Measurements from ENCODE around the gene RHEB.

RHEB gene

DNA sequence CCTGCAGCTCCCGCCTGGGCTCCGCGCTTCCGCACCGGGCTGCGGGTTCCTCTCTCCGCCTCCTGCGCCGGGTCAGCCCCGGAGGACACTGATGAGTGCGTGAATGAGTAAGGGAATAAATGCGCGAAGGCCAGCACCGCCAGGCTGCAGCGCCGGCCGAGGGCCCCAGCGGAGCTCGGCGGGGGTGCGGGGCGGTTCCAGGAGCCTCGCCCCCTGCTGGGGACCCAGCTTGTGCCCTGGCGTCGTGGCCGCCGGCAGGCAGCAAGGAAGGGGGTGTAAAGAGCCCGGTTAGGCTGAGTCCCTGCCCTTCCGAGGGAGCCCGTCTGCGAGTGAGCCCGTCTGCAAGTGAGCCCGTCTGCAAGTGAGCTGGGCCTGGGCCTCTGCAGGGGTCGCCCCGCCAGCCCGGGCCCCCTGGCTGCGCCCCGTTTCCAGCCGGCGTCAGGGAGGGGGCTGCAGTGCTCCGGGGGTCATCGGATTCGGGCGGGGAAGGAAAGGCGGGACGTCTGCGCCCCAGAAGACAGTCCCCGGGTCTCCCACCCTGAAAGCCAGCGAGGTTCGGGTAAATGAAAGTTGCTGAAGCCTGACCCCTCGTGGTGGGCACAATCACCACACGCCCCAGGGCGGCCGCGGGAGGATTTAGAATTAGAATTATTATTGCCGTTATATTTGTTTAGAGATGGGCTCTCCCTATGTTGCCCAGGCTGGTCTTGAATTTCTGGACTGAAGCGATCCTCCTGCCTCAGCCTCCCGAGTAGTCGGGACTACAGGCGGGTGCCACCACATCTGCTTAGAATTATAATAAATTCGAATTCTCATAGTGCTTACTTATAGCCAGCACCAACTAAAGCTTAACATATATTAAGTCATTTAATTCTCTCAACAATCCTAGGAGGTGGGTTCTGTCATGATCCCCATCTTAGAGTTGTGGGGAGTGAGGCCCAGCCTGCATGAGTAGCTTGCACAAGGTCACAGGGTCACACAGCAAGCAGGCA, 71.1 kb downstream of the RHEB start:
- no peak for DNase-seq (ENCODE audit: low read depth)

DNA sequence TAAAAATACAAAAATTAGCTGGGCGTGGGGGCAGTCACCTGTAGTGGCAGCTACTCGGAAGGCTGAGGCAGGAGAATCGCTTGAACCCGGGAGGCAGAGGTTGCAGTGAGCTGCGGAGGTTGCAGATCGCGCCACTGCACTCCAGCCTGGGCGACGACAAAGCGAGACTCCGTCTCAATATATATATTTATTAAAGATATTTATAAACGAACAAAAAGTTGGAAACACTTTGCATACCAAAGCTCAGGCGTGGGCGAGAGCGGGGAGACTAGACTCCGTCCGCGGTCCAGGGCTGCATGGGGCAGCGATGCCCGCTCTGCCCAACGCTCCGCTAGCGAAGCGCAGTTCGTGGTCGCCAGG, 71.8 kb downstream of the RHEB start:
- no peak for DNase-seq (ENCODE audit: low read depth)

DNA sequence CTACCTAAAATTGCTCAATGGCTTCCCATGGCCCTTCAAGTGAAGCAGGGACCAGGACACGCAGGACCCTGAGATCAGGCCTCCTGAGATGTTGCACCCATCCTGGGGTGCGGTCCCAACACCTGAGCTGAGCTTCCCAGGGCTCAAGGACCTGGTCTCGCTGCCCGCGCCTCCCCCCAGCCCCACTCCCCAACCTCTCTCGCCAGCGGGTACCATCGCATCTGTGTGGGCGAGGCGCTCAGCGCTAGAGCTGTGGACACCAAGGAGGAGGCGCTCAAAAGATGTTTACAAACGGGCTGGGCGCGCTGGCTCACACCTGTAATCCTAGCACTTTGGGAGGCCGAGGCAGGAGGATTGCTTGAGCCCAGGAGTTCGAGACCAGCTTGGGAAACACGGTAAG, 72.4 kb downstream of the RHEB start:
- no peak for DNase-seq (ENCODE audit: low read depth)

DNA sequence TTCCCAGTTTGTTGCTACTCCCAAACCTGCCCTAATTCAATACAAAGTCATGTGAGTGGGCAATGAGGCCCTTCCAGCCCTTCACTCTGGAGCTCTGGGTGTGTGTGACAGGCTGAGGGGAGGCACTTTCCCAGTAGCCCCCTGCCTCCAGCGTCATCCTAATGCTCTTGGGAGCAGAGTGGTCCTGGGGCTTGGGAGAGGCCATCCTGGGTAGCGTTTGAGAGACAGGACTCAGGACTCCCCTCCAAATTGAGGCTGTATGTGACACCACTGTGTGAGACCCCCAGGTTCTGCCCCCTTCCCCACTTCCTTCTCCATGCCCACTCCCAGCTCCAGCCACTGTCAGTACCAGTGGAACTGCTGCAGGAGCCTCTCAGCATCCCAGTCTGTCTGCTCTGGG, 73.3 kb downstream of the RHEB start:
- DNase-seq (ENCODE audit: low read depth), result no peak

DNA sequence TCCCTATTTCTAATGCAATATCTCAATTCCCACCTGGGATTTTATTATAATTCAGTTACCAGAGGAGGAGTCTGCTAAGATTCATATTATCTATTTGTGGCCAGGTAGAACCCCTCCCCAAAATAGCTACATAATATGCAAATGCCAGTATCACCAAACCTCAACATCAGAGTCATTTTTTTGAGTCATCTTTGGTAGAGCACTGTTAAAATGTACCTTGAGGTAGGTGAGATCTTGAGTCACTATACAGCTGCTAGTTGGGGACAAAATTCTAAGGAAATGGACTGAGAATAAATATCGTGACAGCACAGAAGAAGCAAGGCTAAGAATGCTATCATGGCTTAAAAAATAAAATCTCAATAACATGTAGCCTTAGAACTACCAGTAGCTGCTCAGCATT, 75.1 kb downstream of the RHEB start:
- DNase-seq (ENCODE audit: low read depth), result no peak

DNA sequence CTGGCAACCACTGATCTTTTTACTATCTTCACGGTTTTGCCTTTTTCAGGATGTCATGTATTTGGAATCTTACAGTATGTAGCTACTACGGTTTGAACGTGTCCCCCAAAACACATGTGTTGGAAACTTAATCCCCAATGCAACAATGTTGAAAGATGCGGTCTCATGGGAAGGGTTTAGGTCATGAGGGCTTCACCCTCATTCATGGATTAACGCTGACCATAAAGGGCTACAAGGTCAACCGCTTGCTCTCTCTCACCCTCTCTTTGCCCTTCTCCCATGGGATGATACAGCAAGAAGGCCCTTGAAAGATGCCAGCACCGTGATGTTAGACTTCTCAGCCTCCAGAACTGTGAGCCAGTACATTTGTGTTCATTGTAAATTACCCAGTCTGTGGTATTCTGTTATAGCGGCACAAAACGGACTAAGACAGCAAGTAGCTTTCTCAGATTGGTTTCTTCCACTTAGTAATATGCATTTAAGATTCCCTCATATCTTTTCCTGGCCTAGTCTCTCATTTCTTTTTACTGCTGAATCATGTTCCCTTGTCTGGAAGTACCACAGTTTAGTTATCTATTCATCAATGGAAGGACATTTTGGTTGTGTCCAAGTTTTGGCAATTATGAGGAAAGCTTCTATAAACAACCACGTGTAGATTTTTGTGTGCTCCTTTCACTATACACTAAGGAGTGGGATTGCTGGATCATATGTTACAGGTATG, 76.8 kb downstream of the RHEB start:
- DNase-seq (ENCODE audit: low read depth), result no peak

DNA sequence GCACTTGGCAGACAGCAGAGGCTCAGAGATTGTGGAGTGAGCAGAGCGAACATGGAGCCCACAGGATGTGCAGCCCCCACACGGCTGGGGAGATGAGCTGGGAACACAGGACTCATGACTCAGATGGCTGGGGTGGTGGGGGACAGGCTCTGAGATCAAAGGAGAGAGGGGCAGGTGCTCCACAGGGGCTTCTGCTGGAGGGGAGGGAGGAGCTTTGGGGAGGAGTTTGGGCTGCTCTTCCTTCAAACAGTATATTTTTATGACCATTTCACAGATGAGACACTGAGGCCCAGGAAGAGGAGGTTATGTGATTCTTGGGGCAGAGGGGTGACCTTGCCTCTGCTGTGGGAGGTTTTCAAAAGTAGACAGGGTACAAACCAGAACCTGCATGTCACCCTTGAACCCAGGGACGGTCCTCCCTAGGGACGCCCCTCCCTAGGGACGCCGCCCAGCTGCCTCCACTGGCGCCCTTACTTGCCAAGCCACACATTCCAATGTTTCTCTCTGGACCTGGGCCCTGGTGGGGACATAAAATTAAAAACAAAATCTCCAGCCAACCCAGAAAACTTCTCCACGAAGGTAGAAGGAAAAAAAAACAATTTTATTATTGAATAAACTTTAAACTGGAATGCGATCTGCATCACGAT, 78.8 kb downstream of the RHEB start:
- DNase-seq (ENCODE audit: low read depth), result no peak

DNA sequence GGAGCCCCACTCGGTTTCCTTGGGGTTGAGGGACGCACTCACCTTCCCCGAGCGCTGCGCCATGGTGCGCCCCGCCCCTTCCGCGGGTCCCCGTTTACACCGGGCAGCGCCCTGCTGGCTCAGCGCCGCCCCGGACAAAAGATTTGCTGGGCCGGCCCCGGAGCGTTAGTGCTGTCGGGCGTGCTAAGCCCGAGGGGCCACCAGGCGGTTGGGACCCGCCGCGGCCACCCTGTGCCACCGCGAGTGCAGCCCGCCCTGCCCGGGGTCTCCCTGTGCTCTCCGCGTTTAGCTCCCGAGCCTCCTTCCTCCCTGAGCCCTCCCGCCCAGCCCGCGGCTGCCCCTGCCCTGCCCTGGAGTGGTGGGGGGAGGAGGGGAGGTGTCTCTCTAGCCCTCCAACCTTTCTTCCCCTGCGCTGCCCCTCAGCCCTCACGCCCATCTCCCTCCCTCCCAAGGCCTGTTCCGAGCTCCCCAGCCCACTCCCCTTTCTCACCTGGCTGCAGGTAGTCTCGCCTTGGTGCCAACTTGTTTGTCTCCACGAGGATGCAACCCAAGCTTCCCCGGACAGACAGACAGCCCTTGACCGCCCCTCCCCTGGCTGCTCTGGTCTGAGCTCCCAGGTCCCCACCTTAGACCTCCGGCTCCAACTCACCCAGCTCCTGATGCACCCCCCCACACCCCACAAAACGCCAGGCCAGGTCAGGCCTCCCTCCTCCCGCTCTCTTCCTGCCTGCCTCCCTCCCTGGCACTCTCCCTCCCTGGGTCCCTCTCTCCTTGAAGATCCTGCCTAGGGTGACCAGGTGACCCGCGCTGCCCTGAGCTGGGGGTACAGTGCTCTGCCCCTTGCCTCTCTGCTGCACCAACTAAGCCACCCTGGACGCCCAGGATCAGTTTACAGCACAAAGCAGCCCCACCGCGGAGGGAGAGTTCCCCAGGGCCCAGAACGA, 79.6 kb downstream of the RHEB start, which contains the start of gene CRYGN:
CRYGN (minus strand) TSS at position 287 of the 944 bp plus-strand sequence; CDS start at position 63, 224 bp downstream.
- DNase-seq (ENCODE audit: low read depth), result no peak

DNA sequence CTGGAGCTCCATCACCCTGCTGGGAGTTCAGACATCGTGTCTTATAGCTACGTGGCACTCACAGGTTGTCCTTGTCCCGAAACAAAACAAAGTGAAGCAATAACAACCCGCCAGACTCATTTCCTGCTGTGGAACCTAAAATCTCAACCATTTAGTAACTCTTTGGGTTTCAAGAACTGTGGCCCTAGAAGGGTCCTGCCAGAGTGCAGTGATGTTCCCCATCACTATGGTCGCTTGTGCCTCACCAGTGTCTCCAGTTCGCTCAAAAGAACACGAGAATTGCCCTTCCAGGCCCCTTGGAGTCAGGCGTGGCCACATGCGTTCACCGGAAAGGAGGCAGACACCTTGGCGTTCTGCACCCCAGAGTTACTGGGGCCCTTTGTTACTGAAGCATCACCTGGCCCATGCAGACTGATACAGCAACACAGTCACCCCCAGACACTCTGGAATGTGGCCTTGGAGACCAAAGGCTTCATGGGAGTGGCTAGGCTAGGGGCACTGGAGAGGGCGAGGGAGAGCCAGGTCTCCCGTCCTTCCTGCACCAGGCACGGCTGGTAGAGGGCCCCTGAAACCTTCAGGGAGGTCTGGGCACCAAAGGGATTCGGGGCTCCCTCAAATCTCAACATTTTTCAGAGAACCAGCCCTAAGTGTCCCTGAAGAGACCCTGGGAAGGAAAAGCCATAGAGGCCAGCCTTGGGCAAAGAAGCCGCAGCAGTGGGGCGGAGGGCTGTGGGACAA, 80.7 kb downstream of the RHEB start:
- no peak for DNase-seq (ENCODE audit: low read depth)

DNA sequence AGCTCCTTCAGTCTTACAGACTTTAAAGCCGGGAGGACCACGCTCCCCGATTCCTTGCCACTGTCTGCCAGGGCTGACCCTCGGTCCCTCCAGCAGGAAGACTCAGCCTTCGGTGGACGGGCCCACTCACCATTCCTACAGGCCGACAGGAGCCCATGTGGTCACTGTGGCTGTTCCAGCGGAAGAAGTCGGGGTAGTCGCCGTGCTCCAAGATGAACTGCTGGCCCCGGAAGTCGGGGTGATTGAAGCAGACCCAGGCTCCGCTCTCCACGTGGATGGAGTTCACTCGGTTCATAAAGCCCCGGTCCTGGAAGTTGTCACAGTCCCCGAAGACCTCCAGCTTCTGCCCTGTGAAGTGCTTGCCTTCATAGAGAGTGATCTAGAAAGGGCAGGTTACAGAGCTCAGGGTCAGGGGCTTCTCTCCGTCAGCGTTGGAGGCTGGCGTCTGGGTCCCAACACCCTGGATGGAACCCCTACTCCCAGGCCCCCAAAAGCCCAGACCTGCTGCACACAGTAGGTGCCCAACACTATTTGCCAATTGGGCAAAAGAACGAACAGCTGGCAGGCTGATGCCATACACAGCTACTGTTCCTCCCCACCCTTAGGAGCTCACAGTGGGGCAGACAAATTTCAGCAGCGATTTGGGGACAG, 81.7 kb downstream of the RHEB start:
- no peak for DNase-seq (ENCODE audit: low read depth)

DNA sequence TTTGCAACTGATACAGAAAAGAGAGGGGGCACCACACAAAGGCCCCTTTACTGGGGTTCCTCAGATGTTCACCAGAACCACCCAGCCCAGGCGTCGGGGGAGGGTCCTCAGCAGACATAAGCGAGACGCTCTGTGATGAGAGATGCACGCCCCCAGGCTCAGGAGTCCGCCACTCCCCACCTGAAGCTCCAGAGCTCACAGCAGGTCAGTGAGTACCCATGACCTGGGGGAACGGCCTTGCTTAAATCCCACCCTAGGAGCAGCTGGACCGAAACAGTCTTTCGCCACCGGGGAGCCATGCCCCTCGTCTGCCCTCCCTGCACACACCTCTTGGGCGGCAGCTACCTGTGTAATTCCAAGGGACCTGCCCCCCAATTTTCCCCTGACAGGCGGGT, 82.5 kb downstream of the RHEB start:
- no peak for DNase-seq (ENCODE audit: low read depth)

DNA sequence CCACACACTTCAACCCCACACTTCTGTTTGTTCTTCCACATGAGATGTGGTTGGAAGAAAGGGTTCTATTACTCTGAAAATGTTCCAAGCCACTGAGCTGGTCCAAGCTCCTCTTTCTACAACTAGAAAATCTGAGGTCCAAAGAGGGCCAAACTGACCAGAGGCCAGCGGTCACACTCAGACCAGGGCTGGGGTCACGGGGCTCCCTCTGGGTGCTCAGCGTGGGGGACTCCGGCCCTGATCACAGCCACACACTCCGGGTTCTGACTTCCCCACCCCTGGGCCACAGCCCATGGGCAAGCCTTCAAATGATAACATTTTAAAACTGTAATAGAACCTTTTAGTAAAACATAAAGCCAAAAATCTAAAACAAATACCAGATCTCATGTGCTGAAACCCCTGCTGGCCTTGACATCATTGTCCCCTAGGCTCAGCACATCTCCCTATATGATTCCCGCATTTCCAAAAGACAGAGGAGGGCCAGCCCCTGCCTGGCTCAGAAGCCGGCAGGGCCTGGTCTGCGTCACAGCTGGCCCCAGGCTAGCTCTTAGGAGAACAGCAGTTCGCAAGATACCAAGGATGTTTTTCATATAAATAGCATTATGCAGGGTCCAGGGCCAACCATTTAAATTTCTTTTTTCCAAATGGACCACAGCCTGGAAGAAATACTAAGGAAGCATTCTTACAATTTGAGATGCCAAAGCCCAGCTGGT, 83.1 kb downstream of the RHEB start:
- DNase-seq (ENCODE audit: low read depth), result no peak

DNA sequence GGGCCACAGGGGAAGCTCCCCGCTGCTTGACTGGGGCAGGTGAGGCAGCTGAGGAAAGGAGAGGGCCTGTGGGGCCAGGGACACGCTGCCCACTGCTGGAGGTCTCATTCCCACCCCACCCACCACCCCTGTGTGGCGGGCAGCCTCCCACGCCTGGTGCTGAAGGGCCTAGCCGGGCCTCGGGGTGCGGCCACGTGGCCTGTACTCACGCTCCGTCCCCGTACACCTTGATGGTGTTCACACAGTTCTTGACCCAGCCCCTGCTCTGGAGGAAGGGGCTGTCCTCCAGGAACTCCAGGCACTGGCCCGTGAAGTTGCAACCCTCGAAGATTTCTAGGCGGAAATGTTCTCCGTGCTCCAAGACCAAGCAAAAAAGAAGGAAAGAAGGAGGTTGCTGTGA, 83.7 kb downstream of the RHEB start:
- no peak for DNase-seq (ENCODE audit: low read depth)

DNA sequence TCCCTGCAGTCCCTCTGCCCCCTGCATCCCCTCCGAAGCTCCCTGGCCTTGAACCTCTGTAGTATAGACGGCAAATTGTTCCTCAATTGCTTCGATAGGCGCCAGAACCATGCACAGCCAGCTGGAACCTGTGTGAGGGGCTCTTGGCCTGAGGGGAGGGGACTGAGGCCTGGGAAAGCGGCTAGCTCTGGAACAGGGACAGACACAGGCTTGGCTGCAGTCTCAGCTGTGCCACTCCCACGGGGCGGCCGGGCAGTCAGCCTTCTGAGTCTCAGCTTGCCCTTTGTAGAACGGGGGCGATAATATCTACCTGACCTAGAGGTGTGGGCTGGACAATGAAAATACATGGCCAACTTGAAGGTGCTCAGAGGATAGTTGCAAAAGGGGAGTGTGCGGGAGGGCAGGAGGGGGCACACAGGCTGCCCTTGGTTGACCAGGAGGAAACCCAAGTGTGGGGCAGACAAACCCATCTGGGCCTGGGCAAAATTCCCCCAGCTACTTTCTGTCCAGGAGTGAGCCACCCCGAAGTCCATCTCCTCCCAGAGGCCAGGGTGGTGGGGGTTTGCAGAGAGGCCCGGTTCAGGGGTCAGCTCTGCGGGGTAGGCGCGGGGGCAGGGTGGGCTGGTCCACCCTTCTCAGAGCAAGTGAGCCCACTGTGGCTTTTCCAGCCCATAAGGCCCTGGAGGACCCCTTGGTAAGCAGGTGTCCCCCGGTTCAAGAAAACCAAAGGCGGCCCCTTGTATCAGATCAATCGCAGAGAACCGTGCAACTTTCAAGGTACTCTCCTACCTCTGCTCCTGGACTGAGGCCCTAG, 84.4 kb downstream of the RHEB start:
- no peak for DNase-seq (ENCODE audit: low read depth)

DNA sequence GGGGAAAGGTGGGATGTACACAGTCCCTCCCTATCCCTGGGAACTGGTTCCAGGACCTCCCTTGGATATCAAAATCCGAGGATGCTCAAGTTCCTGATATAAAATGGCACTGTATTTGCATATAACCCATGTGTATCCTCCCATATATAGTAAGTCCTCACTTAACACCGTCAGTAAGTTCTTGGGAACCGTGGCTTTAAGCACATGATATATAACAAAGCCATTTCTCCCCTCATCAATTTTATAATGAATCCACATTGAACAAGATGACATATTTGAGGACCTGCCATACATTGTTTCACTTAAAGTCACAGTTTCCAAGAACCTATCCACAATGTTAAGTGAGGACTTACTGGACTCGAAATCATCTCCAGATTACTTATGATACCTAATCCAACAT, 85.1 kb downstream of the RHEB start:
- no peak for DNase-seq (ENCODE audit: low read depth)

DNA sequence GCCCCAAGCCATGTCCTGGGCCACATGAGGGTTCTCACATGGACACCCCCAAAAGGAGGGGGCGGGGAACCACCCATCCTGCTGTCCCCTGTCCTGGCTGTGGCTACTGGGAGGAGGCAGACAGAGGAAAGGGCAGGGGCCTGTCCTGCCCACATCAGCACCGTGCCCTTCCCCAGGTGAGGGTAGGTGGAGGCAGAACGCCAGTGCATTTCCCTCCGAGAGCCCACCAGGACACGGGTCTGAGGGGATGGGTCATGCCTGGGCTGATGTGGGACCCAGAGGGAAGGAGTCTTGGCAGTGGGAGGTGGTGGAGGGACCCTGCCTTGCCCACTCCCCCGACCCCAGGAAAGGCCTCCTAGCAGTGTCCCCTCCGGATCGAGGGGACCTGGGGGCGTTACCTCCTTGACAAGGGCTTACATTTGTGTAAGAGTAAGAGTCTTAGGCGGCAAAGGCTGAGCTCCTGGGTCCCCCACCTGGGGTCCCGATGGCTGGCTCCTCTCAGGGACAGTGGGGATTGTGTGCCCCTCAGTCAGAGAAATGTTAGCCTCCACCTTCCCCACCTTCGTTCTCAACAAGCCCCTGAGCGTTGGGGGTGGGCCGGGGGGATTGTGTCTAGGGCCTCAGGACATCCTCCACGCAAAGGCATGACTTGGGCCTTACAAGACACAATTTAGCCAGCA, 85.8 kb downstream of the RHEB start:
- DNase-seq (ENCODE audit: low read depth), result no peak

DNA sequence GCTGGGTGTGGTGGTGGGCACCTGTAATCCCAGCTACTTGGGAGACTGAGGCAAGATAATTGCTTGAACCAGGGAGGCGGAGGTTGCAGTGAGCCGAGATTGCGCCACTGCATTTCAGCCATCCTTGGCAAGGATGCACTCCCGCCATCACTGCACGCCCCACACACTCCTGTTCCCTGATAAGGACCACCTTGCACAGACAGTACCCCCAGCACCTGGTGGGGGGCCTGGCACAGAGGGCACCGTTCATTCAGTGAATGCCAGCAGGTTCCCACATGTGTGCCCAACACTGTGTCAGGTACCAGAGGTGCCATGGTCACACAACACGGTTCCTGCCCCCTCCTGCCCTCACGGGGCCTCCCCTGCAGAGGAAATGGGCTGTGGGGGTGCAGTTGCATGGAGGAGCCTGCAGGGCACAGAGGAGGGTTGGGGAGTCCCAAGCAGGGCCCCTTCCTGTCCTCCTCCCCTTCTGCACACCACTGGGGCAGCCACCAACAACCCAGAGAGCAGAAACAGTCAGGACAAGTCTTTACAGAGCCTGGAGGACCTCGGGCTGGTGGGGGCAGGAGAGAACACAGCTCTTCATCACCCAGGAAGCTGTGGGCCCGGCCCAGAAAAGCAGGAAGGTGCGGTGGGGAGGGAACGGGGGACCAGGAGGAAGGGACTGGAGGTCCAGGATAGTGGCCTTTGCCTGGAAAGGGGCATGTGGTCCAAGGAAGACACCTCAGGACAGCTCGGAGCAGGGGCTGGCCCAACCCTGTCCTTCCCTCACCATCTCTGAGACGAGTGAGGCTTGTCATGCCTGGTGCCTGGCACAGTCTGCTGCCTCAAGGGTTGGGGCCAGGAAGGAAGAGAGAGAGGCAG, 86.8 kb downstream of the RHEB start:
- DNase-seq (ENCODE audit: low read depth), result no peak
